CD4-positive, alpha-beta T cell treated with Interleukin-17A for 4 hours (primary cell): ENCODE results near the gene MYH7.

Source experiments
- DNase-seq: peaks from one replicate; pipeline ENCODE4 v3.0.0-alpha.2; 2020; ENCODE audit warnings: mixed read lengths

Gene MYH7

DNA sequence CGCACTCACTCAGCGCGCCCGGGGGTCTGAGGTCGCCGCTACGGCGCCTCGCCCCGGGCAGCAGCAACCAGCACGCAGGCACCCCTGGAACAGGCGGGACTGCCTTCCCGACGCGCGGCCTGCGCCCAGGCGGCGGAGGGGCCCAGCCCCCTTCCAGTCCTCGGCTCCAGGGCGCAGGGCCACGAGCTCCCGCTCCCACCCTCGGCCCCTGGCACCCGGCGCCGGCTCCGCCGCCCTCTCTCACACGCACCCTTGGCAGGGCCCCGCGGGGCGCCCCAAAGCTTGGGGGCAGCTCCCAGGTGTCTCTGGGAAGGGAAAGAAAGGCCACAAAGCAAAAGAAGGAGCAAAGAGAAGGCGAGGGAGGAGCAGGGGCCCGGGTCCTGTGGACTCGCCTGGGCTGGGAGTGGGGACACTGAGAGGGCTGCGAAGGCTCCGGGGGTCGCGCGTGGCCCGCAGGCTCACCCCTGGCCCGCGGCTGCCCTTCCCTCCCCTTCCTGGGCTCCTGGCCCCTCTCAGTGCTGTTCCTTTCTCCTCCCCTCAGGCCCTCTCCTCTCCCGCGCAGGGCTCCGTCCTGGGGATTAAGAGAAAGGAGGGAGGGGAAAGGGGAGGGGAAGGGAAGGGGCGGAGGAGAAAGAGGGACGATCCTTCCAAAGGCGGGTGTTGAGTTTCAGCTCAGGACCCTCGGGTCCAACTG is 69.6 kb downstream of the MYH7 start:
- no peak for DNase-seq

GRCh38 chr14:23365036-23365731 is 70.3 kb downstream of the MYH7 start, which contains the start of gene EFS:
Gene EFS (minus strand): TSS chr14:23365172. CDS start chr14:23365025, 147 bp downstream.
- no peak for DNase-seq

DNA sequence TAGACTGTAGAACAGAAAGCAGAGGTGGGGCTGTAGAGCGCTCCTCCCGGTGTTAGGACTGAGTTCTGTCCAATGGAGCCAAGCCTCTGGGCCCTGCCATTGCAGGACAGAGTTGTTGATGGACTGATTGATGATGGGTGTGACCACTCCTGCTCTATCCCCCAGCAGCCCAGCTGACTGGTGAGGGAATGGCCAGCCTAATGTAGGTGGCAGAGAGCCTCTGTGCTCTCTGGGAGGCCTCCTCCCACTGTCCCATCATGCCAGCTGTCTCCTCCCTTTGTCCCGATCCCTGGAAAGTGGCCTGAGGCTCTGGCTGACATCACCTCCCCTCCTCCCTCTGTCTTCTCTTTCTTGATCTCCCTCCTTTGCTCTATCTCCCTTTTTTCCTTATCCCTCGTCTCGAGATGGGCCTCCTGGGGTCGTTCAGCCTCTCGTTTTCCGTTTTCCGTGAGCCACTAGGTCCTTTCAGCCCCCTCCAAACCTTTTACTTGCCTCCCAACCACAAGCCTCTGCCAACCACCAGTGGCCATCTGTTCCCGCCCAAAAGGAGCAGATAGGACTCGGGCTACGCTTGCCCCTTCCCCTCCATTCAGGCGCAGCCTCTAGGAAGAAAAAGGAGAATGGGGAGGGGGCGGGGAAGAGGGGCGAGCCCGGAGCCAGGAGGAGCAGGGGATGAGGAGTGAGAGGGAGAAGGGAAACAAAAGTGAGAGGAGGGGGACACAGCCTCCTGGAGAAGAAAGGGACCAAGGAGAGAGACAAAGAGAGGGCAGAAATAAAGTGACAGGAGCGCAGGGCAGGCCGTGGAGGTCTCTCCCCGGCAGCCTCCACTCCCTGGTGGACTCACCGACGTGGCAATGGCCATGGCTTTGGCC is 71.1 kb downstream of the MYH7 start:
- no peak for DNase-seq
